ENCODE data around the gene GIMAP8.
A peak's percentile ranks its signal among the peaks of the same experiment; 100 is the strongest.
"Not testable (repeated sequence)": the region's sequence is repeated elsewhere in the genome, so short reads cannot be mapped to it uniquely, and the experiment has no call there.

Gene GIMAP8

GRCh38 chr7:150479023-150479716 lies 28.7 kb downstream of the GIMAP8 start:
- H3K4me3 ChIP-seq (ENCODE audit: low read length): no peak overlapping the region
- TF ChIP-seq ZNF274 (IDR thresholded peaks at IDR 0.05; ENCODE audit: low read depth, low read length): no peak

- no peak for TF ChIP-seq ZNF274 (IDR thresholded peaks at IDR 0.05; ENCODE audit: low read depth, low read length)
Observed at GRCh38 chr7:150481186-150481920, 30.9 kb downstream of the GIMAP8 start.

GRCh38 chr7:150481922-150482321 lies 31.5 kb downstream of the GIMAP8 start:
- H3K4me3 ChIP-seq (ENCODE audit: low read length): no peak overlapping the region
- TF ChIP-seq ZNF274 (IDR thresholded peaks at IDR 0.05; ENCODE audit: low read depth, low read length): no peak

More at GRCh38 chr7:150481186-150481920, 30.9 kb downstream of the GIMAP8 start:
- no peak overlapping the region for H3K4me3 ChIP-seq (ENCODE audit: low read length)

- H3K4me3 ChIP-seq (ENCODE audit: low read length): not testable (repeated sequence)
Observed at GRCh38 chr7:150483514-150483913, 33.1 kb downstream of the GIMAP8 start.

GRCh38 chr7:150484071-150484470 lies 33.6 kb downstream of the GIMAP8 start:
- H3K4me3 ChIP-seq (ENCODE audit: low read length): not testable (repeated sequence)

- TF ChIP-seq ZNF274 (IDR thresholded peaks at IDR 0.05; ENCODE audit: low read depth, low read length): no peak
- H3K4me3 ChIP-seq (ENCODE audit: low read length): no peak overlapping the region
Observed at GRCh38 chr7:150487625-150488024, 37.2 kb downstream of the GIMAP8 start.

- no peak overlapping the region for H3K4me3 ChIP-seq (ENCODE audit: low read length)
- no peak for TF ChIP-seq ZNF274 (IDR thresholded peaks at IDR 0.05; ENCODE audit: low read depth, low read length)
Observed at GRCh38 chr7:150489782-150490181, 39.4 kb downstream of the GIMAP8 start.

- H3K4me3 ChIP-seq (ENCODE audit: low read length): not testable (repeated sequence)
Observed at GRCh38 chr7:150493442-150493841, 43.0 kb downstream of the GIMAP8 start.

- no peak overlapping the region for H3K4me3 ChIP-seq (ENCODE audit: low read length)
- no peak for TF ChIP-seq ZNF274 (IDR thresholded peaks at IDR 0.05; ENCODE audit: low read depth, low read length)
Observed at GRCh38 chr7:150502519-150502918, 52.1 kb downstream of the GIMAP8 start.

GRCh38 chr7:150503155-150503554 lies 52.7 kb downstream of the GIMAP8 start:
- TF ChIP-seq ZNF274 (IDR thresholded peaks at IDR 0.05; ENCODE audit: low read depth, low read length): no peak
- no peak overlapping the region for H3K4me3 ChIP-seq (ENCODE audit: low read length)

GRCh38 chr7:150503581-150503980 lies 53.2 kb downstream of the GIMAP8 start:
- H3K4me3 ChIP-seq (ENCODE audit: low read length): no peak overlapping the region
- TF ChIP-seq ZNF274 (IDR thresholded peaks at IDR 0.05; ENCODE audit: low read depth, low read length): no peak

GRCh38 chr7:150507947-150508602 lies 57.6 kb downstream of the GIMAP8 start:
- H3K4me3 ChIP-seq (ENCODE audit: low read length): no peak overlapping the region
- TF ChIP-seq ZNF274 (IDR thresholded peaks at IDR 0.05; ENCODE audit: low read depth, low read length): no peak

GRCh38 chr7:150511048-150511447 lies 60.6 kb downstream of the GIMAP8 start:
- no peak overlapping the region for H3K4me3 ChIP-seq (ENCODE audit: low read length)
- no peak for TF ChIP-seq ZNF274 (IDR thresholded peaks at IDR 0.05; ENCODE audit: low read depth, low read length)

- H3K4me3 ChIP-seq (ENCODE audit: low read length): no peak overlapping the region
- TF ChIP-seq ZNF274 (IDR thresholded peaks at IDR 0.05; ENCODE audit: low read depth, low read length): no peak
Observed at GRCh38 chr7:150513758-150514157, 63.3 kb downstream of the GIMAP8 start.

- peak within 1 kb of the TSS; percentile 82; the same call in 1 of the 2 replicates for H3K4me3 ChIP-seq (ENCODE audit: low read length)
- TF ChIP-seq ZNF274 (IDR thresholded peaks at IDR 0.05; ENCODE audit: low read depth, low read length): no peak
Observed at GRCh38 chr7:150514748-150515222, 64.4 kb downstream of the GIMAP8 start, which contains the start of gene GIMAP7. Gene GIMAP7 (plus strand): TSS chr7:150514872. CDS start chr7:150519975, 5,103 bp downstream.

All from GM08714 (cell line).